GM18508 (cell line): Measurements from ENCODE around the gene JUND.

Experiments used
- ATAC-seq: cut with Tn5 transposase; IDR thresholded peaks from one replicate; pipeline ENCODE4 v1.9.1; 2021; ENCODE audit warnings: moderate number of reproducible peaks; ENCODE audit not compliant: insufficient read depth, unreplicated experiment

JUND gene

DNA sequence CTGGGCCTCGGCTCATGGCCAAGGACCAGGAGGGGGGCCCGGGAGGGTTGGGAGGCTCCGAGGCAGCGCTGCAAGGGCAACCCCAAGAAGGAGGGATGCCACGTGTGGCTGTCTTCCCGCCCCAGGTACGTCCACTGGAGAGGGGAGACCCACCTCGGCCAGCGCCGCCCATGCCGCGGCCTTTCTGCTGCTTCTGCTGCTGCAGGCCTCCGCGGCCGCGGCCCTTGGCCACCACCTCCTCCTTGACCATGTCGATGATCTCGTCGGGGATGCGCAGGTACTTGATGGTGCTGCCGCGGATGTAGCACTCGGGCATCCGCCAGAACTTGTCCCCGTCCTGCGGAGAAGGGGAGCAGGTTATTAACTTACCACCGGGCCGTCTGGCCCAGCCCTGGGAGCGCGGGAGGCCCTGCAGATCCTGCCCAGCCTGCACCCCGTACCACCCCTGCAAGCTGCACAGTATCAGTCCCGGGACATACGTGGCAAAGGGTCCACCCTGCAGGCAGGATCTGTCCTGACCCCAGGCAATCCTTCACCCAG, 28.2 kb upstream of the JUND start:
- ATAC-seq = no peak

DNA sequence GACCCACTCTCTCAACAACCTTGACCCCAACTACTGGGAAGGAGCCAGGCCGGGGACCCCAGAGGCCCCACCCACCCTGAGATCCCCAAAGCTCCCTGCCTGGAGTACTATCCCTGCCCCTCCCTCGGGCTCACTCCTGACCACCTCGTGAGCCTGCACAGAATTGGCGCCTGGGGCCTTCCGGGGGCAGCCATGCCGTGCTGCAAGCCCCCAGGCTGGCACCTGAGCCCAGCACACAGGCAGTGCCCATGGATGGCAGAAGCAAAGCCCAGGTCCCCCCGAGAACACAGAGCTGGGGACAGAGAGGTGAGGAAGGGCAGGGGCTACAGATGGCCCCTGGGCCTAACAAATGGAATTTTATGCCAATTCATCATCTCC, 27.5 kb upstream of the JUND start:
- ATAC-seq = no peak

DNA sequence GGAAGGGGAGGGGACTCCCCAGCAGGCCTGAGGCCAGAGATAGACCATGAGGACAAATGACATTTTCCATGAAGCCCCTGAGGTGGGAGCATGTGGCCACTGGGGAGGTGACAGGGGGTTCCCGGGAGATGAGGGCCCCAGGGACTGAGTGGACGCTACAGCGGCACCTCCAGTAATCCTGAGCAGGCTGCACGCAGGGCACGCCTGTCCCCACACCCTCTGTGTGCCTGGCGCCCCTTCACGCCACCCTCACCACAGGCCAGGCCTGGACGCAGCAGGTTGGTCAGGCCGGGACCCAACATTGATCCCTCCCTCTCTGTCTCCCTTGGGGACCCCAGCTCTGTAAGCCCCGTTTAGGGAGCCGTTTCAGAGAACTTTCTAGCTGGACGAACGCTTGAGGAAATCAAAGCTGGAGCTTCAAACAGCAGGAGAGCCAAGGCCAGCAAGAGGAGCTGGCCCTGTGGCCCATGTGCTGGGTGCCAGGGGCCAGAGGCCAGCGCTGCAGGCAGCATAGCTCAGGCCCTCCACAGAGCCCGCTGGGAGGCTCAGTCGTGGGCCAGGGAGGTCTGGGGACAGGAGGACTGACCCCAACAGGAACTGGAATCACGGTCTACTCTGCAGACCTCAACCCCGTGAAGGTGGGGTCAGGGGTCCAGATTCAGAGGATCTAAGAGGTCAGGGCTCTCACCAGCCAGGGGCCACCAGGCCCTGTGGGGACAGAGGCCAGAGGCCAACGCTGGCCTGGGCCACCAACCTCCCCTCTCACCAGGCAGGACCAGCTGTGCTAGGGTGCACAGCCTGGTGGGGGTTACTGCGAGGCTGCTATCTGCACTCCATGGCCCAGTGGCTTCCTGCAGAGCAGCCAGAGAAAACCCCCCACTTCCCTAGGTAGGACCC, 26.9 kb upstream of the JUND start:
- ATAC-seq = no peak

DNA sequence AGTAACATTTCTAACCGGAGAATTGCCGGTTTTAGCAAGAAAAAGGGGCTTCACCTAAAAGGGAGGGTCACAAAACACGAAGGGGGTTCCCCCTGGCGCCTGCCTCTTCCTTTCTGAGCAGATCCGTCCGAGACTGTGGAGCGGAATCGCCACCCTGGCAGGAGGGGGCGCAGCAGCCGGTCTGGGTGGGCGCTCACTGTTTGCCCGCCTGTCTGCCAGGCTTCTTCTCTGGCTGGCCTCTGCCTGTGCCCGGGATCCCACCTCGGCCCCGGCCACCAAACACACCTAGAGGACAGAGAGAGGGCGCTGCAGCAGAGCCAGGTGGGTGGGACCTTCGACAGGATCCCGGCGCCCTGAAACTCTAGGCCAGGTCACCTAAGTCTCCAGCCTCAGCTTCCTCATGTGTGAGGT, 25.9 kb upstream of the JUND start:
- ATAC-seq = no peak

DNA sequence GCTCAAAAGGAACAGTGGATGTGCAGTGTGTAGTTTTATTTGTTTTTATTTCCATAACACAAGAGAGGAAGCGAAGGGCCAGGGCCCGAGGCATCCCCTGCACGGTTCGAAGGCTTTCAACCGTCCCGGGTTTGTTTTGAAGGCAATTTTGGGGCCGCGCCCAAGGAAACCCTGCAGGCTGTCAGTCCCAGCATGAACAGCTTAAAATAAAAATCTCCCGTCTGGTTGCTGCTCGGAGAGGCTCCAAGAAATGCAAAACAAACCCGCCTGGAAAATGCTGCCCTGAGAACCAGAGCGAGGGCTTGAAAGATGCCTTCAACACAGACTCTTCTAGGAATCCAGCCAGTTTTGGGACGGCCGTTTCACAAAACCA, 25.5 kb upstream of the JUND start:
- ATAC-seq = no peak

DNA sequence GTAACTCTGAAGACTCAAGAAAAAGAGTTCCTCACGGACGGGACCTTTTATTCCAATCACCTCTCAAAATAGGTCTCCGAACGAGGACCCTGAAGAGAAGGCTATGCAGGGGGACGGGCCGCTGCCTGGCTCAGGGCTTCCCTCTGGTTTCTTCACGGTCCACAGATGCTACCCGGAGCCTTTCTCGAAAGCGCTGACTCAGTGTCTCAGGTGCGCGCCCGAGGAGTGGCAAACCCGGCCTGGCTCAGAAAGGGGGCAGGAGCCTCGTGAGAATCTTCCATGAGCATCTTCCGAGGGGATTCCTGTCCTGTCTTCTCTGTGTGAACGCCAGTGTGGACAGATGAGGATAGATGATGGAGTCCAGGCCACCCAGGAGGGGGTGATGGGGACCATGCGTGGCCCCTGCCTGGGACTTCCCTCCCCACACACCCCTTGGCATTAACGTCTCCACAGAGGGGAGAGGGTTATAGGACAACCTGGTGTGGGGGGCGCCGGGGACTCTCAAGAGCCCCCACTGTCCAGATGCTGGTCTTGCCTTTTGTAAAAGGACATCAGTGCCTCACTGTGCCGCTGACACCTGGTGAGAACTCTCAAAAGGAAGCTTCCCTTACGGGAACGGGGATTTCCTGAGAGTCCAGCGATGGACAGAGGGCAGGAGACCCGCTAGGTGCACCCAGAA, 24.9 kb upstream of the JUND start:
- no peak for ATAC-seq

DNA sequence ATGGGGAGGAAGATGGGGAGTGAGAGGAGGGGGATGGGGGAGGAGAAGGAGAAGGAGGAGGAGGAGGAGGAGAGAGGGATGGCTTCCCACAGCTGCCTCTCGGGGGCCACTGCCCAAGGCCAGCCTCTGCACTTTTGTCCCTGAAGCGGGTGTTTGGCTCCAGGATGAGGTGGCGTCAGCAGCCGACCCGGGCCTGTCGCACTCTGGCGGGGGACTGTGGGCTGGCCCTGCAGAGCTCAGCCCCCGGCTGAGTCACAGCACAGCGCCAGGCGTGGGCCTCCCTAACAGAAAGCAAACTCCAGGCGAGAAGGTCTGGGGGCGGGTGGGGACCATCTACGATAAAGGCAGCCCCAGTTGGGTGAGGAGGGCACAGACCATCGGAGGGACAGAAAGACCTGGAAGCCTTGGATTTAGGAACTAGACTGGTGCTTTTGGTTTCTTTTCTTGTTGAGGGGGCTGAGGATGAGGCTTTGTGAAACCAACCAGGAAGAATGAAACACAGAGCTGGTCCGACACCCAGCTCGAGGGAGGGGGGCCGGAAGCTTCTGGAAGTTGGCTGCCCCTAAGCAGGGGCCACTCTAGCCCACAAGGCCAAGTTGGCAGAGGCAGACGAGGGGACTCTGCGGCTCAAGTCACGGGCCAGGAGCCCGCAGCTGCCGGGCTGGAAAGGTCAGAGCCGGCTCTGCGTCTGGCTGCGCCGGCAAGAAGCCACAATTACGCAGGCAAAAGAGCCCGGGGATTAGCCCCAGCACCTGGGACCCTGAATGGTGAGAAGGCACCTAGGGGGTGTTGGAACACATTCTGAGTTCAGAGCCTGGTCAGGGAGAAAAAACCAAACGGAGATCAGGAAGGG, 23.3 kb upstream of the JUND start:
- ATAC-seq = no peak

DNA sequence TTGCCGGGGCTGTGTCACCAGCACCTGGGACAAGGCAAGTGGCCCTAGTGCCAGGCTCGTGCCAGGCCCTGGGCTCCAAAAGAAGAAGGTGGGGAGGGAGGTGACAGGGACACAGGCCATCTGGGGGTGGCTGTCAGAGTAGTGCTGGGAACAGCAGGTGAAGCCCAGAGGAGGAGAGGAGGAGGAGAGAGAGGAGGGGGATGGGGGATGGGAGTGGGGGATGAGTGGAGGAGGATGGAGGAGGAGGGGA, 22.7 kb upstream of the JUND start:
- no peak for ATAC-seq

DNA sequence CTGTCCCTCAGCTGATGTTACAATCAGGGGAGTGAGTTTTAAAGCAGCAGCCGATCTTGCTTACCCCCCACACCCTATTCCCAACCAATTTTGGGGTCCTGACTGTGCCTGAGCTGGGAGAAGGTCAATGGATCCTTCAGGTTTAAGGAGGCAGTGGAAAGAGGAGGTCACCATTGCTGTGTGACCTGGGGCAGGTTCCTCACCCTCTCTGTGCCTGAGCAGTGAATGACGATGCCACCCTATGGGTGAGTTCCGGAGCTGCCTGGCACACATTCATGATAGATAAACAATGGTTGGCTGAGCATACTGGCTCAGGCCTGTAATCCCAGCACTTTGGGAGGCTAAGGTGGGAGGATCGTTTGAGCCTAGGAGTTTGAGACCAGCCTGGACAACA, 20.3 kb upstream of the JUND start:
- no peak for ATAC-seq

DNA sequence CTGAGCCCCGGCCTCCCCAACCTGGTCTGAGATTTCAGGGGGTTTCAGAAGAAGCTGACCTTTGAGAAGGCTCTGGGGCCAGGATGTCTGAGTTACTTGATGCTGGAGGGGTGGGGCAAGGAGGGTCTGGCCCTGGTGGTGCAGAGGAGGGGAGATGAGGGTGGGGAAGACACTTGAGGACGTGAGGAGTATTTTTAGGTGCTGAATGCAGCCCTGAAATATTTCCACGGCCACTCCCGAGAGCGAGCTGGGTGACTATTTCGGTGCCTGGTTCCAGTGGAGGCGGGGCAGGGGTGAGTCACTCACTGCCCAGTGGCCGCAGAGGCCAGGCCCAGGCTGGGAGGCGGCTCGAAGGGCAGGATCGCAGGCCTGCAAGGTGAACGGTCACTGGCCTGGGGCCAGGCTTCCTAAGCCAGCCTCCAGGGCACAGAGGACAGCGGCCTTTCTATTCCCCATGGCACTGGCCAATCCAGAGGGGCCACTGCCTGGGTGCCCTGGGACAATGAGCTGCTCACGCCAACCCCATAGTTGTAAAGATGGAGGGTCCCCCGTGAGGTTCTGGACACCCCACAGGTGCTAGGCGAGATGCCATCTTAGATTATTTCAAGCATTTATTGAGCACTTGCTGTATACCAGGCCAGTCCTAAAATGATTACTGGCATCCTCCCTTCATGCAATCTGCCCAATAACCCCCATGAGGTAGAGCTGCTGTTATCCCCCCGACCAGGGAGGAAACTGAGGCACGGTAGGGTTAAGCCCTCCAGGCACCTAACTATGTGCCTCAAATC, 19.7 kb upstream of the JUND start:
- ATAC-seq = no peak

DNA sequence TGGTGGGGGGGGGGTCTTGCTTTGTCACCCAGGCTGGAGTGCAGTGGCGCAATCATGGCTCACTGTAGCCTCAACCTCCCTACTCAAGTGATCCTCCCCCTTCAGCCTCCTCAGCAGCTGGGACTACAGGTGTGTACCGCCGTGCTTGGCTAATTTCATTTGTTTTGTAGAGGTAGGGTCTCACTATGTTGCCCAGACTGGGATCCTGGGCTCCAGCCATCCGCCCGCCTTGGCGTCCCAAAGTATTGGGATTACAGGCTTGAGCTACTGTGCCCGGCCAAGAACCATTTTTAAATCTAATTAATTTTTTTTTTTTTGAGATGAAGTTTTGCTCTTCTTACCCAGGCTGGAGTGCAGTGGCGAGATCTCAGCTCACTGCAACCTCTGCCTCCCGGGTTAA, 18.2 kb upstream of the JUND start:
- ATAC-seq = no peak

DNA sequence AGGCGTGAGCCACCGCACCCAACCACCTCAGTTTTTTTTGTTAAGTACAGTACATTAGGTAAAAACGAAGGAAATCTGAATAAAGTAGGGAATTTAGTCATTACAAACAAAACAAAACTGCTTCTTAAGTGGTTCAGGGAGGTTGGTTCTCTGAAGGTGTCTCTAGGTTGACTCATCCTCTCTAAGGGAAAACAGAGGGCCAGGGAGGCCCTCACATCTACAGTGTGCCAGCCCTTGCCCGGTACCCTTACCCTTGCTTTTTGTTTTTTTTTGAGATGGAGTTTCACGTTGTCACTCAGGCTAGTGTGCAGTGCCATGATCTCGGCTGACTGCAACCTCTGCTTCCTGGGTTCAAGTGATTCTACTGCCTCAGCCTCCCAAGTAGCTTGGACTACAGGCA, 17.2 kb upstream of the JUND start:
- no peak for ATAC-seq

DNA sequence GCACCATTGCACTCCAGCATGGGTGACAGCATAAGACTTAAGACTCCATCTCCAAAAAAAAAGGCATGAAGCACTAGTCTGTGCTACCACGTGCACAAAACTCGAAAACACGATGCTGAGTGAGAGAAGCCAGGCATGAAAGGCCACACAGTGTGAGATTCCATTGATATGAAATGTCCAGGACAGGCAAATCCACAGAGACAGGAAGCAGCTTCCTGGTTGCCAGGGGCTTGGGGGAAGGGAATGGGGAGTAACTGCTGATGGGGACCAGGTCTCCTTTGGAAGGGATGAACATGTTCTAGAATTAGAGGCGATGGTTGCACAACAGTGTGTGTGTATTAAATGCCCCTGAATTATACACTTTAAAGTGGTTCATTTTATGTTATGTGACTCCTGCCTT, 15.9 kb upstream of the JUND start:
- ATAC-seq = no peak

DNA sequence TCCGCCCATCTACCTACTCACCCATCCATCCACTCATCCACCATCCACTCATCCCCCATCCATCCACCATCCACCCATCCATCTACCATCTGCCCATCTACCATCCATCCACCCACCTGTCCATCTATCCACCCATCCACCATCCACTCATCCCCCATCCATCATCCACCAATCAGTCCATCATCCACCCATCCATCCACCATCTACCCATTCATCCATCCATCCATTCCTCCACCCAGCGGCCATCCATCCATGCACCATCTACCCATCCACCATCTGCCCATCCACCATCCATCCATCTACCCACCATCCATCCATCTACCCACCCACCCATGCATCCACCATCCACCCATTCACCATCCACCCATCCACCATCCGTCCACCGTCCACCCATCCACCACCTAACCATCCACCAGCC, 13.6 kb upstream of the JUND start:
- no peak for ATAC-seq

DNA sequence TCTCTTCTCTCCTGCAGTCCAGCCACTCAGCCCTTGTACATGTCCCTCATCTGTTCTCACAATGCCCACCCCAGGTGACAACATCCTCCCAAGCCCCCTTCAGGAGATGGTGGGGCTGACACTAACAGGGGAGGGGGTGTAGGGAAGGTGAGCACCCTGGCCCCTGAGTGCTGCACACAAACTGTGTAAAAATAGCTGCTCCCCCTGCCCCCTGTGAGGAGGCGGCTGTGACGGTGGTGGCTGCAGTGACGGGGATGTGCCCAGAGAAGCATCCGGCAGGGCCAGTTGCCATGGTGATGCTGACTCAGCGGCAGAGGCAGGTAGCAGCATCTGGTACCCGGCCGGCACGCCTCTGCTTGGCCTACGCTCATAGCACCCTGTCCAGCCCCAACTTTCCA, 13.0 kb upstream of the JUND start:
- ATAC-seq = no peak

DNA sequence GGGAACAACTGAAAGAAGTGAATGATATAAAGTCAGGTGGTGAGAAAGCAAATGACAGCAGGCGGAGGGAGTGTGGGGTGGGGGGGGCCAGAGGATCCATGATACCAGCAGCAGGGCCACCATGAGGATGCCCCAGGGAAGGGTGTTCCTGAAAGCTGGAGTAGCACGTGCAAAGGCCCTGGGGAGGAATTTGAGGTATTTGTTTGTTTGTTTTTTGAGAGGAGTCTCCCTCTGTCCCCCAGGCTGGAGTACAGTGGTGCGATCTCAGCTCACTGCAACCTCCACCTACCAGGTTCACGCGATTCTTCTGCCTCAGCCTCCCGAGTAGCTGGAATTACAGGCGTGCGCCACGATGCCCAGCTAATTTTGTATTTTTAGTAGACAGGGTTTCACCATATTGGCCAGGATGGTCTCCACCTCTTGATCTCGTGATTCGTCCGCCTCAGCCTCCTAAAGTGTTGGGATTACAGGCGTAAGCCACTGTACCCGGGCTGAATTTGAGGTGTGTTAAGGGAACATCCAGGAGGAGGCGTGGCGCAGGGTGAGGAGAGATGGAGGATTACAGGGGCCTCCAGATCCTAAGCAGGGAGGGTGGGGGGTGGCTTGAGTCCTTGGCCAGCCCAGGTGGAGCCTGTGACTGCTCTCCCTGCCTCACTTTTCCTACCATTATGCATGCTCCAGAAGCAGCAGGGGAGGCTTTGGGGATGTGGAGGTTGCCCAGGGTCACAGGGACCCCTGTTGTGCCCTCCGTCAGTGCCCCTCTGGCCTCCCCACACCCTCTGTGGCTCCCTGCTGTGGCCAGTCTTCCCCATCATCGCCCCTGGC, 12.4 kb upstream of the JUND start:
- ATAC-seq = no peak

DNA sequence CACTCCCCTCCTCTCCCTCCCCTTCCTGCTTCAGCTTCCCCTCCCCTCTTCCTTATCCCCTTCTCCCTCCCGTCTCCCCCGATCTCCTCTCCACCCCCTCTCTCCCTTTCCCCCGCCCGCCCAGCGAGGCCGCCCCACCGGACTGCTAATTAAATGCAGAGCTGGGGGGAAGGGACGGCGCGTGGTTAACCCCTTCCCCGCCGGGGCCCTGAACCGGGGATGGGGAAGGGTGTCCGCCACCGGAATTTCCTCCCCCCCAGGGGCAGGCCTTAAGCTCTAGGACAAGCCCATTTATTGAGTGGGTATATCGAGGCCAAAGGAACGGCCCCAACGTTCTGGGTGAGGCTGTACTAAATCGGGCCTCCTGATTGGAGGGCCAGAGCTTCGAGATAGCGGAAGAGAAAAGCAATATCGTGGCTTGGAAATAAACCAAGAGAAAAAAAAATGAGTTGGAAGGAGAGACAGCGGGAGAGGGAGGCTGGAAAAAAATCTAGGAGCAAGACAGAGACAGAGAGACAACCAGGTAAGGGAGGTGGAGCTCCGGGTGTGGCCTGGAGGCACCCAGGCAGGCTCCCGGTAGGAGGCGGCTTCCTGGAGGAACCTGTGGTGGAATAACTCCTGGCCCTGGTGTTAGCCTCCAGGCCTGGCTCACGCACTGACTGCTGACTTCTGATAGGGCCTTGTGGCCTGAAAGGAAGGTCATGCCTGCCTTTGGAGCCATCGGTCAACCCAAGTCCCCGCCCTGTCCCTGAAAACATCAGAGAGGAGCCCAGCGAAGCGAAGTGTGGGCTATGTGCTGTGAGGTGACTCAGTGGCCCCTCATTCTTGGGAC, 11.6 kb upstream of the JUND start:
- no peak for ATAC-seq

DNA sequence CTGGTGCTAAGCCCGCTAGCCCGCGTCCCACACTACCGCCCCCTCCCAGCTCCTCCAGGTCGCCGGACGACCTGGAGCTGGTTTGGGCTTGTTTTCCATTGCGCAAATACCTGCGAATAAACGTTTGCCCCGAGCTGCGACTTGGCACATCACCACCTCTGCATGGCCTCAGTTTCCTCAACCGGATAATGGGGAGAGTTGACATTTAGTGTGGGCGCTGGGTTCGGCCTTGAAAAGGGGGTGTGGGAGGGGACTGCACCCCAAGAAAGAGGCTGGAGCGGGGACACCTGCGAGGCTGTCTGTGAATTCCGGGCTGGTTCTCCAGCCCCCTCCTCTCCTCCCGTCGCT, 11.0 kb upstream of the JUND start:
- no peak for ATAC-seq
